HL-60 (cell line): ENCODE results near the gene C14orf93.

Experiments
- CTCF ChIP-seq: IDR thresholded peaks from one replicate; pipeline ENCODE4 v1.5.1; 2011; ENCODE audit warnings: low read length, control low read depth, inconsistent platforms; ENCODE audit not compliant: insufficient read depth
- POLR2AphosphoS5 ChIP-seq: IDR thresholded peaks from 2 replicates; pipeline ENCODE4 v1.6.1; 2012; ENCODE audit warnings: low read depth
- REST ChIP-seq: IDR thresholded peaks from 2 replicates; pipeline ENCODE4 v1.6.1; 2012; ENCODE audit warnings: low read depth; ENCODE audit not compliant: insufficient replicate concordance

DNA sequence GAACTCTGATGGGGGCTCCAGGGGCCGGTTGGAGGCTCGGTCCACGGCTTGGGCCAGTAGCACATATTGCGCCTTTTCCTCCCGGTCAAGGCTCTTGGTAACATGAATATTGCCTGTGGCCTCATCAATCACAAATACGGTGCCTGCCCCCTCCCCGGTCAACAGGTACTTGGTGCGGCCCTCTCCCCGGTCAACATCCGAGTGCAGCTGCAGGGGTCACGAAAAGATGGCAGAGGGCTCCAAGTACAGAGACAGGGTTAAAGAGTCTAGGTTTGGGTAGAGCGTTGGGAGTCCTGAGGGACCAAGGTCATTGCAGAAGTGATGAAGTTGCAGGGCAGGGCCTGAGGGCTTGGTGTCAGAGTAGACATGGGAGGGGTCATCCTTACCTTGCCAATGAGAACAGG lies 45.2 kb upstream of the C14orf93 start:
- TF ChIP-seq CTCF (no peak), REST (no peak), POLR2AphosphoS5 (no peak)
